HepG2 (cell line): ENCODE results near the gene TOP1. TPM values are rescaled to one million over a fixed set of nuclear protein-coding genes. Genes with fewer than 3 reads are reported as not detected.

Experiments used
- ATAC-seq: fragments of 200-7000 bp; cut with Tn5 transposase; 3 replicates; pipeline ENCODE4 v1.9.1; 2020; ENCODE audit warnings: mild to moderate bottlenecking, moderate library complexity
- BruUV-seq: library from RNA; stranded (reverse); fragments of 400-500 nt; replicated peaks from 2 replicates; lab custom pipeline; 2021; lab: Mats Ljungman, UMichigan
- CTCF ChIA-PET: fragments of 300-600 bp; formaldehyde crosslinking; extraction: SDS; loops from one replicate; lab custom pipeline; 2021; ENCODE audit warnings: low total read pairs, inconsistent platforms, low intra/inter-chr PET ratio; lab: Yijun Ruan, JAX
- POLR2A ChIA-PET: fragments of 350-600 bp; sonication (Branson Sonifier 250); formaldehyde crosslinking; loops from one replicate; lab custom pipeline; 2020; ENCODE audit warnings: antibody characterized with exemption, inconsistent platforms; lab: Yijun Ruan, JAX
- DNase-seq: peaks from one replicate; pipeline ENCODE4 v3.0.0-alpha.2; 2015; ENCODE audit warnings: low spot score
- FAIRE-seq: peaks from 3 replicates; lab custom pipeline; 2011; peaks lifted over from hg19 to GRCh38; lab: Jason Lieb, UNC
- H2AFZ ChIP-seq: one replicate; pipeline ENCODE4 v1.6.1; 2011; ENCODE audit warnings: low read length, inconsistent platforms
- H3K27ac ChIP-seq: fragments of 300-600 bp; 3 replicates; pipeline ENCODE4 v1.8.0; 2011; ENCODE audit warnings: mixed run types, mild to moderate bottlenecking, mixed read lengths, low read length, inconsistent platforms; ENCODE audit not compliant: insufficient read depth; ENCODE audit errors: extremely low read length
- H3K27me3 ChIP-seq, 2 experiments: fragments of 200-600 bp in 1 of 2; 2 replicates in 1 of 2; 3 replicates in 1 of 2; pipeline versions ENCODE4 v1.6.0 to v1.8.0; 2011; ENCODE audit warnings: low read length in 2 of 2, mild to moderate bottlenecking in 2 of 2, moderate library complexity in 2 of 2, inconsistent platforms in 1 of 2; ENCODE audit not compliant: insufficient read depth in 2 of 2, control insufficient read depth in 1 of 2
- H3K36me3 ChIP-seq, 2 experiments: fragments of 200-600 bp in 1 of 2; replicated peaks in 1 of 2; 2 replicates in 1 of 2; 3 replicates in 1 of 2; pipeline versions ENCODE4 v1.5.1 to v1.8.0; 2011; ENCODE audit warnings: low read length in 2 of 2, inconsistent platforms in 1 of 2; ENCODE audit not compliant: insufficient read depth in 2 of 2, control insufficient read depth in 1 of 2
- H3K4me1 ChIP-seq: 2 replicates; pipeline ENCODE4 v1.5.1; 2012; ENCODE audit warnings: low read length, inconsistent platforms; ENCODE audit not compliant: insufficient read depth
- H3K4me2 ChIP-seq: 2 replicates; pipeline ENCODE4 v1.6.0; 2011; ENCODE audit warnings: low read depth, low read length, inconsistent platforms
- H3K4me3 ChIP-seq, 3 experiments: fragments of 200-600 bp in 1 of 3; sonication (generic), shearing (Covaris generic) in 1 of 3; replicated peaks in 1 of 3; 2 replicates each; pipeline ENCODE4 v1.5.1; 2011 to 2016; ENCODE audit warnings: low read length in 3 of 3, inconsistent platforms in 2 of 3, low read depth in 2 of 3, mild to moderate bottlenecking in 2 of 3, control low read depth in 1 of 3, mixed read lengths in 1 of 3; ENCODE audit not compliant: insufficient read depth in 1 of 3
- H3K79me2 ChIP-seq: one replicate; pipeline ENCODE4 v1.6.1; 2011; ENCODE audit warnings: low read length, inconsistent platforms; ENCODE audit not compliant: insufficient read depth
- H3K9ac ChIP-seq: 2 replicates; pipeline ENCODE4 v1.6.0; 2011; ENCODE audit warnings: mild to moderate bottlenecking, low read depth, low read length, inconsistent platforms; ENCODE audit not compliant: insufficient read depth
- H3K9me3 ChIP-seq: 2 replicates; pipeline ENCODE4 v1.5.1; 2012; ENCODE audit warnings: mild to moderate bottlenecking, low read length
- H4K20me1 ChIP-seq: 2 replicates; pipeline ENCODE4 v1.6.0; 2011; ENCODE audit warnings: inconsistent platforms, mild to moderate bottlenecking, low read length, moderate library complexity; ENCODE audit not compliant: insufficient read depth
- ZNF652 ChIP-seq: IDR thresholded peaks from 2 replicates; pipeline ENCODE4 v1.6.1; 2016; ENCODE audit warnings: low read depth, borderline replicate concordance
- WGBS: methylation state at CpG from one replicate; pipeline ENCODE4 v1.1.6; 2017; ENCODE audit warnings: low lambda C conversion rate; 5-methylcytosine and 5-hydroxymethylcytosine counted together
- in situ Hi-C: cut with HindIII; loops from 2 replicates; pipeline ENCODE4 v1.10.0; 2017; ENCODE audit warnings: low pct_unique_long_range_greater_than_20kb; ENCODE audit not compliant: extremely low pct_ligation_motif_present
- intact Hi-C: fragments of 100-400 bp; cut with micrococcal nuclease; formaldehyde crosslinking; loops from one replicate; pipeline ENCODE4 v1.10.0; 2022; ENCODE audit not compliant: unreplicated experiment
- polyA plus RNA-seq, 8 experiments: library from polyadenylated mRNA; depleted of rRNA in 3 of 8; stranded (reverse) in 7 of 8; unstranded in 1 of 8; fragments of >200 nt; fragmentation: Illumina TruSeq in 4 of 8; extraction: Trizol in 4 of 8; gene quantifications; 2 replicates each; pipeline versions ENCODE4 v1.2.1 to v1.2.3, GENCODE V29; 2011 to 2016; ENCODE audit warnings: low read depth in 4 of 8, missing spikeins in 1 of 8, mixed read lengths in 1 of 8; ENCODE audit not compliant: insufficient read depth in 1 of 8
- total RNA-seq, 5 experiments: library from RNA; depleted of rRNA; stranded (reverse); fragments of >200 nt; fragmentation: Illumina TruSeq; extraction: Trizol; gene quantifications; 2 replicates each; pipeline ENCODE4 v1.2.3, GENCODE V29; 2016; ENCODE audit warnings: low read depth in 1 of 5
- TF ChIP-seq, protein P1 (sequence below): sonication (generic); formaldehyde crosslinking; IDR thresholded peaks from 2 replicates; pipeline ENCODE4; 2020; ENCODE audit warnings: missing genetic modification reagents, mild to moderate bottlenecking, borderline replicate concordance
- TF ChIP-seq, protein P2 (sequence below): sonication (generic); formaldehyde crosslinking; IDR thresholded peaks from 2 replicates; pipeline ENCODE4 v1.4.0; 2020; ENCODE audit warnings: missing genetic modification reagents
- TF ChIP-seq, protein P3 (sequence below): sonication (generic); formaldehyde crosslinking; IDR thresholded peaks from 2 replicates; pipeline ENCODE4 v1.5.1; 2020; ENCODE audit warnings: mild to moderate bottlenecking, missing genetic modification reagents, moderate library complexity

The TOP1 gene
- total and polyA plus RNA-seq, 2 of the 13 experiments (the other 11 are each of a cell fraction or from before 2014, with no cell fraction given), result 10.2 to 19.4 TPM

DNA sequence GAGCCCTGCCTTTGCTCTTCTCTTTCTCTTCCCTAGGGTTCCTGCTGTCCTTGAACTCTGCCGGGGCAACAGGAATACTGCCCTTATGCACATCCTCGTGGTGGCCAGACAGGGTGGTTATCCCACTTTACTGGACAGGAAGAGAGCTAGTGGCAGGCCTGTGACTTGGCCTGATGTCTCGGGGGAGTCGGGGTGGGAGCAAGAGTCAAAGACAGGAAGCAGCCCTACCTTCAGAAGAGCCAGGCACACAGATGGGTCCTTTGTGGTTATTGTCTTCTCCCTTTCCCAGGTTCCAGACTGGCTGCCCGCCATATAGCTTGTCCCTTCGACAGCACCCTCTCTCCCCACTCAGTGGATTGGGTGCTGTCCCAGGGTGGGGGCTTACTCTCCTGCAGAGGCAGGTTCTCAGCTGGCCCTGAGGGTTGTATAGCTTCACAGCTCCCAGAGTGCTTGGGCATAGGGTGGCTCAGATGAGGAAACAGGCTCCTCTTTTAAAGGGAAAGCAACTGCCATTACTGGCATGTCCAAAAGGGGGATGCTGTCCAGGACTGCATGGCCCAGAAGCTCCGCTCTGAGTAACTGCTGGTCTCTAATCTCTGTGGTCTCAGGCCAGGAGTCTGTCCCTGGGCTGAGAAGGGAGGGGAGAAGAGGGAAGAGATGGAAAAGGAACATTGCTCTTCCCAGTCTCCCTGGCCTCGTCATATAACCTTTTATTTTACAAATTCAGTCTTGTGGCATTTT, 126.0 kb downstream of the TOP1 start:
- no peak overlapping the region for H3K4me3 ChIP-seq
- peak; percentile 2; the same call in 1 of the 3 replicates for ATAC-seq
- TF ChIP-seq, protein P1, sequence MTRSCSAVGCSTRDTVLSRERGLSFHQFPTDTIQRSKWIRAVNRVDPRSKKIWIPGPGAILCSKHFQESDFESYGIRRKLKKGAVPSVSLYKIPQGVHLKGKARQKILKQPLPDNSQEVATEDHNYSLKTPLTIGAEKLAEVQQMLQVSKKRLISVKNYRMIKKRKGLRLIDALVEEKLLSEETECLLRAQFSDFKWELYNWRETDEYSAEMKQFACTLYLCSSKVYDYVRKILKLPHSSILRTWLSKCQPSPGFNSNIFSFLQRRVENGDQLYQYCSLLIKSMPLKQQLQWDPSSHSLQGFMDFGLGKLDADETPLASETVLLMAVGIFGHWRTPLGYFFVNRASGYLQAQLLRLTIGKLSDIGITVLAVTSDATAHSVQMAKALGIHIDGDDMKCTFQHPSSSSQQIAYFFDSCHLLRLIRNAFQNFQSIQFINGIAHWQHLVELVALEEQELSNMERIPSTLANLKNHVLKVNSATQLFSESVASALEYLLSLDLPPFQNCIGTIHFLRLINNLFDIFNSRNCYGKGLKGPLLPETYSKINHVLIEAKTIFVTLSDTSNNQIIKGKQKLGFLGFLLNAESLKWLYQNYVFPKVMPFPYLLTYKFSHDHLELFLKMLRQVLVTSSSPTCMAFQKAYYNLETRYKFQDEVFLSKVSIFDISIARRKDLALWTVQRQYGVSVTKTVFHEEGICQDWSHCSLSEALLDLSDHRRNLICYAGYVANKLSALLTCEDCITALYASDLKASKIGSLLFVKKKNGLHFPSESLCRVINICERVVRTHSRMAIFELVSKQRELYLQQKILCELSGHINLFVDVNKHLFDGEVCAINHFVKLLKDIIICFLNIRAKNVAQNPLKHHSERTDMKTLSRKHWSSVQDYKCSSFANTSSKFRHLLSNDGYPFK (CRISPR knock-in tag), result peak; percentile 16; the same call in 1 of the 2 replicates
- TF ChIP-seq, protein P2, sequence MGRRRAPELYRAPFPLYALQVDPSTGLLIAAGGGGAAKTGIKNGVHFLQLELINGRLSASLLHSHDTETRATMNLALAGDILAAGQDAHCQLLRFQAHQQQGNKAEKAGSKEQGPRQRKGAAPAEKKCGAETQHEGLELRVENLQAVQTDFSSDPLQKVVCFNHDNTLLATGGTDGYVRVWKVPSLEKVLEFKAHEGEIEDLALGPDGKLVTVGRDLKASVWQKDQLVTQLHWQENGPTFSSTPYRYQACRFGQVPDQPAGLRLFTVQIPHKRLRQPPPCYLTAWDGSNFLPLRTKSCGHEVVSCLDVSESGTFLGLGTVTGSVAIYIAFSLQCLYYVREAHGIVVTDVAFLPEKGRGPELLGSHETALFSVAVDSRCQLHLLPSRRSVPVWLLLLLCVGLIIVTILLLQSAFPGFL, result 0 out of 2 replicates have a peak, but pooled peaks have one; percentile 44
- TF ChIP-seq ZNF652 (CRISPR knock-in tag), result no peak
- TF ChIP-seq, protein P3, sequence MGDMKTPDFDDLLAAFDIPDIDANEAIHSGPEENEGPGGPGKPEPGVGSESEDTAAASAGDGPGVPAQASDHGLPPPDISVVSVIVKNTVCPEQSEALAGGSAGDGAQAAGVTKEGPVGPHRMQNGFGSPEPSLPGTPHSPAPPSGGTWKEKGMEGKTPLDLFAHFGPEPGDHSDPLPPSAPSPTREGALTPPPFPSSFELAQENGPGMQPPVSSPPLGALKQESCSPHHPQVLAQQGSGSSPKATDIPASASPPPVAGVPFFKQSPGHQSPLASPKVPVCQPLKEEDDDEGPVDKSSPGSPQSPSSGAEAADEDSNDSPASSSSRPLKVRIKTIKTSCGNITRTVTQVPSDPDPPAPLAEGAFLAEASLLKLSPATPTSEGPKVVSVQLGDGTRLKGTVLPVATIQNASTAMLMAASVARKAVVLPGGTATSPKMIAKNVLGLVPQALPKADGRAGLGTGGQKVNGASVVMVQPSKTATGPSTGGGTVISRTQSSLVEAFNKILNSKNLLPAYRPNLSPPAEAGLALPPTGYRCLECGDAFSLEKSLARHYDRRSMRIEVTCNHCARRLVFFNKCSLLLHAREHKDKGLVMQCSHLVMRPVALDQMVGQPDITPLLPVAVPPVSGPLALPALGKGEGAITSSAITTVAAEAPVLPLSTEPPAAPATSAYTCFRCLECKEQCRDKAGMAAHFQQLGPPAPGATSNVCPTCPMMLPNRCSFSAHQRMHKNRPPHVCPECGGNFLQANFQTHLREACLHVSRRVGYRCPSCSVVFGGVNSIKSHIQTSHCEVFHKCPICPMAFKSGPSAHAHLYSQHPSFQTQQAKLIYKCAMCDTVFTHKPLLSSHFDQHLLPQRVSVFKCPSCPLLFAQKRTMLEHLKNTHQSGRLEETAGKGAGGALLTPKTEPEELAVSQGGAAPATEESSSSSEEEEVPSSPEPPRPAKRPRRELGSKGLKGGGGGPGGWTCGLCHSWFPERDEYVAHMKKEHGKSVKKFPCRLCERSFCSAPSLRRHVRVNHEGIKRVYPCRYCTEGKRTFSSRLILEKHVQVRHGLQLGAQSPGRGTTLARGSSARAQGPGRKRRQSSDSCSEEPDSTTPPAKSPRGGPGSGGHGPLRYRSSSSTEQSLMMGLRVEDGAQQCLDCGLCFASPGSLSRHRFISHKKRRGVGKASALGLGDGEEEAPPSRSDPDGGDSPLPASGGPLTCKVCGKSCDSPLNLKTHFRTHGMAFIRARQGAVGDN, result peak; percentile 17; the same call in 1 of the 2 replicates
- TF ChIP-seq, all 625 proteins: peak for 3
- Histone ChIP-seq H3K27me3 (no peaks in the 10 kb centered on the region), H2AFZ (no peak overlapping the region), H3K4me2 (no peak overlapping the region), H3K27ac (no peak overlapping the region), H3K36me3 (peaks cover 5 to 42% of the 10 kb centered on the region in 2 experiments), H4K20me1 (peaks cover 77% of the 10 kb centered on the region), H3K79me2 (peaks cover 94% of the 10 kb centered on the region), H3K9ac (no peak overlapping the region), H3K4me1 (peaks cover 61% of the 10 kb centered on the region), H3K9me3 (no peaks in the 10 kb centered on the region)
- FAIRE-seq (no peak), DNase-seq (no peak)
- no TSS peak for BruUV-seq
- CTCF ChIA-PET, result no interaction called here
- WGBS, result 88% methylated on average over 8 of the region's 8 CpGs
- in situ Hi-C loops, result no loop called here
- intact Hi-C loops, result no loop called here
- POLR2A ChIA-PET, result no interaction called here
